NB4 (cell line): Measurements from ENCODE around the gene FIS1.

Experiments
- DNase-seq: peaks from one replicate; pipeline ENCODE4 v3.0.0; 2010; ENCODE audit warnings: low read depth
- H3K4me3 ChIP-seq: one replicate; pipeline ENCODE4 v1.5.1; 2011; ENCODE audit warnings: mild to moderate bottlenecking, low read depth, low read length, moderate library complexity
- MAX ChIP-seq: IDR thresholded peaks from 2 replicates; pipeline ENCODE4 v1.6.1; 2011; ENCODE audit warnings: low read depth, low read length
- MYC ChIP-seq: IDR thresholded peaks from 2 replicates; pipeline ENCODE4 v1.6.1; 2011; ENCODE audit warnings: low read depth, low read length
- POLR2A ChIP-seq: IDR thresholded peaks from 2 replicates; pipeline ENCODE4 v1.6.1; 2011; ENCODE audit warnings: mild to moderate bottlenecking; ENCODE audit not compliant: insufficient read length; ENCODE audit errors: extremely low read depth
- TF ChIP-seq, protein P1 (sequence below): IDR thresholded peaks from one replicate; pipeline ENCODE4 v1.5.1; 2012; ENCODE audit warnings: low read depth, low read length

Gene FIS1

DNA sequence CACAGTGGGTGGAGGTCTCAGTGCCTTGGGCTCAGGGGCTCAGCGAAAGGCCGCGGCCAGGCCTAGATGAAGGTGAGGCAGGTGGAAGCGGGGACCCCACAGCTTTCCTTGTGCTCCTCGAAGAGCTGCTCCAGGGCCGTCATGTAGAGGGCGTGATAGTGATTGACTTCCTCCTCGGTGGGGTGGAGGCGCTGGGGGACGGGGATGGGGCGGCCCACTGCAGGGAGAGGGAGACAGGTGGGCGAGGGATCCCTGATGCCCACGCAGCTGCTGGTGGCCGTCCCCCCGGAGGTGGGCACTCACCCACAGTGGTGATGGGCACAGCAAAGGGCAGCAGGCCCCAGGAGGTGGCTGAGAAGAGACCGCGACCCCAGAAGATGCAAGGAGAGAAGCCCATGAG lies 49.0 kb downstream of the FIS1 start:
- no peak for DNase-seq
- TF ChIP-seq MAX (no peak), MYC (no peak), POLR2A (no peak)
- TF ChIP-seq, protein P1, sequence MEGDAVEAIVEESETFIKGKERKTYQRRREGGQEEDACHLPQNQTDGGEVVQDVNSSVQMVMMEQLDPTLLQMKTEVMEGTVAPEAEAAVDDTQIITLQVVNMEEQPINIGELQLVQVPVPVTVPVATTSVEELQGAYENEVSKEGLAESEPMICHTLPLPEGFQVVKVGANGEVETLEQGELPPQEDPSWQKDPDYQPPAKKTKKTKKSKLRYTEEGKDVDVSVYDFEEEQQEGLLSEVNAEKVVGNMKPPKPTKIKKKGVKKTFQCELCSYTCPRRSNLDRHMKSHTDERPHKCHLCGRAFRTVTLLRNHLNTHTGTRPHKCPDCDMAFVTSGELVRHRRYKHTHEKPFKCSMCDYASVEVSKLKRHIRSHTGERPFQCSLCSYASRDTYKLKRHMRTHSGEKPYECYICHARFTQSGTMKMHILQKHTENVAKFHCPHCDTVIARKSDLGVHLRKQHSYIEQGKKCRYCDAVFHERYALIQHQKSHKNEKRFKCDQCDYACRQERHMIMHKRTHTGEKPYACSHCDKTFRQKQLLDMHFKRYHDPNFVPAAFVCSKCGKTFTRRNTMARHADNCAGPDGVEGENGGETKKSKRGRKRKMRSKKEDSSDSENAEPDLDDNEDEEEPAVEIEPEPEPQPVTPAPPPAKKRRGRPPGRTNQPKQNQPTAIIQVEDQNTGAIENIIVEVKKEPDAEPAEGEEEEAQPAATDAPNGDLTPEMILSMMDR = no peak
- H3K4me3 ChIP-seq = no peak overlapping the region
